Endothelial cell of umbilical vein (primary cell): ENCODE data around the gene IMPG2.

ENCODE experiments used
- CTCF ChIP-seq, 2 donors: IDR thresholded peaks; 1 replicate in 1 of 2; 2 replicates in 1 of 2; pipeline ENCODE4 v1.5.1; 2011; ENCODE audit warnings: low read length in 2 of 2, mild to moderate bottlenecking in 2 of 2, moderate library complexity in 2 of 2, control low read depth in 1 of 2, inconsistent platforms in 1 of 2, low read depth in 1 of 2; ENCODE audit not compliant: insufficient read depth in 1 of 2; ENCODE audit errors: extremely low read depth in 1 of 2
- JUN ChIP-seq: IDR thresholded peaks from 2 replicates; pipeline ENCODE4 v1.6.1; 2011; ENCODE audit warnings: borderline replicate concordance, low read depth; ENCODE audit not compliant: insufficient read length, insufficient read depth

- no peak for TF ChIP-seq CTCF (IDR thresholded peaks at IDR 0.05; ENCODE audit: extremely low read depth in 1 of 2, insufficient read depth in 1 of 2, low read depth in 1 of 2, low read length in 2 of 2)
- no peak for TF ChIP-seq JUN
Observed at GRCh38 chr3:101235048-101235447, 85.3 kb downstream of the IMPG2 start.
